HG03558 (cell line): ENCODE data around the gene BAAT.
"Not testable (repeated sequence)": the region's sequence is repeated elsewhere in the genome, so short reads cannot be mapped to it uniquely, and the experiment has no call there.

ENCODE experiments used
- ATAC-seq: cut with Tn5 transposase; IDR thresholded peaks from one replicate; pipeline ENCODE4 v1.9.1; 2021; ENCODE audit warnings: moderate number of reproducible peaks; ENCODE audit not compliant: unreplicated experiment; ENCODE audit errors: extremely low read depth

BAAT gene

GRCh38 chr9:101366038-101366756 lies 18.6 kb downstream of the BAAT start:
- no peak for ATAC-seq

DNA sequence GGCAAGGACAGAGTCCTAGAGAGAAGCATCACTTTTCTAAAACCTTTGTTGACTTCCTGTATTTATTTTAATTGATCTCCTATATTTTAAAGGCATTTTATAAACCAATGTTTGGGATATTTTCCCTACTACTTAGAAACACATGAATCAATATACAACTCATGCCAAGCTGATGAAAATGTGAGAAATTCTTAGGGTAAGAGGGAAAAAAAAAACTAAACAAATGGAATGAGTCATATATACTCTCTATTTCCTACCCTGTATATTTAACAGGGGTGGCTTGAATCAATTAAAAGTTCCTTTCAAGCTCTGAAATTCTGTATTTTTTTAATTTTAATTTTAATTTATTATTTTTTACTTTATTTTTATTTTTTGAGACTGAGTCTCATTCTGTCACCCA lies 19.6 kb downstream of the BAAT start:
- no peak for ATAC-seq

- ATAC-seq = no peak
Observed at GRCh38 chr9:101362450-101362849, 22.4 kb downstream of the BAAT start.

DNA sequence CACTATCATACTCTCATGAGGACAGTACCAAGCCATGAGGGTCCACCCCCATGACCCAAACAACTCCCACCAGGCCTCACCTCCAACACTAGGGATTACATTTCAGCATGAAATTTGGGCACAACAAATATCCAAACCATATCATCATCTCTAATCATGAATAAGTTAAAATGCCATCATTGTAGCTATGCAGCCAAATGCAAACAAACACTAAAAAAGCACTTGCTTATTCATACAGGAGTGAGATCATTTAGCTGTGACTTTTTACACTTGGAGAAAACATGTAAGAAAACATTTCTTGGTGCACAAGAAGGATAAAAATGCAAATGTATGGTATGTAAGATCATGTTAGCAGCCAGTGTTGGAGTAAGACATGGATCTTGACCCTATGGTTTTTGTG lies 24.2 kb downstream of the BAAT start:
- no peak for ATAC-seq

DNA sequence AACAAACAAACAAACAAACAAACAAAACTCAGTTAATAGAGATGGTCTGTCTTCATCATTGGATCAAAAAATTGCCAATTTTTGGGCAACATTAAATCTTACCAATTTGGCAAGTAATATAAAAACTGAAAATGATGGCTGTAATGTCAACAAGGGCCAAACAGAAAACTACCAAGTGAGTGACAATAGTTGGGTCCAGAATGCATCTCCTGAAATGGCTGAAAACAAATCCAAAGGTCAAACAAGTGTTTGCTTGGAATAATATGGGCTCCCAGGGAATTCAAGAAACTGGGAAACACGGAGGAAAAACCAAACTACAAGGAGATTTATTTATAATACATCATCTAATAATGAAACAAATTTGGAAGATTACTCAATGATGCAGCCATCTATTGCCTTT lies 25.1 kb downstream of the BAAT start:
- ATAC-seq = no peak

GRCh38 chr9:101356619-101357018 lies 28.2 kb downstream of the BAAT start:
- ATAC-seq = no peak

DNA sequence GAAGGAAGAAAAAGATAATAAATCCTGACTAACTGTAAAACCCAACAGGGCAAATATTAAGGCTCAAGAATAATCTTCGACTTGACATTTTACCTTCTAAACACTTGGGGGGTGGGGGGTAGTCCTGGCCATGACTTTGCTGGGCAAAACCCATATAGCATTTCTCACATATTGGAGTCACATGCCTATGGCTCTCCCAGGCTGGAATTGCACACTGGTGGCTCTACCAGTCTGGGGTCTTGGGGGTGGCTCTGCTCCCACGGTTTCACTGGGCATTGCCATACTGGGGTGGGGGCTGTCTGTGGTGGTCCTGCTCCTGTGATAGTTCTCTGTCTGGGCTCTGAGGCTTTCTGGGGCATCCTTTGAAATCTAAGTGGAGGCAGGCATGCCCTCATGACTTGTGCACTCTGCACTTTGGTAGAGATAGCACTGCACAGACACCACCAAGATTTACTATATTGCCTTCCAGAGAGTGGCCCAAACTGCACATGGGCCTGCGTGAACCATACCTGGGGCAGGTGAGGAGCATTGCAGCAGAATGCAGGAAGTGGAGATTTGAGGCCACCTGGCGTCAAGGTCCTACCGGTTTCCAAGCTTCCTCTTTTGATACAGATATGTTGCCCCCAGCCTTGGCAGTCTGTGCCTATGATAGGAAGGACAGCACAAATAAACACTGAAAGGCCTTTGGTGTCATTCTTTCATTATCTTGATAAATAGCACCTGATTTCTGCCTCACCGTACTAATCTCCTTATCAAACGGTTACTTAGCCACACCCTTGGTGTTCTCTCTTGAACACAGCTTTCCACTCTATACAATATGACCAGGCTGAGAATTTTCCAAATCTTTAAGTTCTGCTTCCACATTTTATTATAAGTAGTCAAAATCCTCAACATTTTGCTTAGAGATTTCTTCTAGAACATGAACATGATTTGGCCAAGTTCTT lies 29.8 kb downstream of the BAAT start:
- no peak for ATAC-seq

DNA sequence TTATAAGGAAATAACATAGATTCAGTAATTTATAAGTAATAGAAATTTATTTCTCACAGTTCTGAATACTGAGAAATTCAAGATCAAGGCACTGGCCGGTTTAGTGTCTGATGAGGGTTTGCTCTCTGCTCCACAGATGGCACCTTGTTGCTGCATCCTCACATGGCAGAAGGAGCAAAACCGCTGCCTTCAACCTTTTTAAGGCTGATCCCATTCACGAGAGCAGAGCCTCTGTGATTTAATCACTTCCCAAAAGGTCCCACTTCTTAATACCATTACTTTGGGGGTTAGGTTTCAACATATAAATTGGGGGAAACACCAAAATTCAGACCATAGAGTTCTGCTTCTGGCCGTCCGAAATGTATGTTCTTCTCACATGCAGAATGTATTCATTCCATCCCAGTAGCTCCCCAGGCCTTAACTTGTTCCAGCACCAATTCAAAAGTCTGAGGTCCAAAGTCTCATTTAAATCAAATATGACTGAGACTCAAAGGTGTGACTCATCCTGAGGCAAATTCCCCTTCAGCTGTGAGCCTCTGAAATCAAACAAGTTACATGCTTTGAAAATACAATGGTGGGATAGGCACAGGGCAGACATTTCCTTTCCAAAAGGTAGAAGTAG lies 30.6 kb downstream of the BAAT start:
- no peak for ATAC-seq

GRCh38 chr9:101353683-101354082 lies 31.1 kb downstream of the BAAT start:
- no peak for ATAC-seq

DNA sequence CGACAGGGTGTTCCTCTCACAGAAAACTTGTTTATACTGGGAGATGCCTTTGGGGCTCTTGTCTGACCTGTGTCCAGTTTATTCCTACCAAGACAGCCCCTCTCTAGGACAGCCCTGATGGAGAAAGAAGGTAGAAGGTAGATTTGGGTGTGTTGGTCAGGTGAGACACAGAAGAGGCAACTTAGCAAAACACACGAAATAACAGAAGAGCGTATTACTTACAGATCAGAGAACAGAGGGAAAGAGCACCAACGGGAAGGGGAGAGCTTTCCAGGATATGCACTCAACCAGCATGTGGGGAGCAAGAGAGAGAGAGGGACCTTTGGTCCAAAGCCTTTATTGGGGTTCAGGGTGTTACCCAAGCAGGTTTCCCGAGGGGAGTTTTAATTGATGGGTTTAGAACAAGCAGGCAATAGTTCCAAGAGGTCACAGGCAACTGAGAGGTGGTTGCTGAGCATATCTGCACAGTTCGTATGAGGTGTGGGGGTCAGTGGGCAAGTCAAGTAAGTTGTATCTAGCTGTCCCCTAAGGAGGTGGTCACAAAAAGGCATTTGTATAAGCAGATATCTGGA lies 31.8 kb downstream of the BAAT start:
- no peak for ATAC-seq

DNA sequence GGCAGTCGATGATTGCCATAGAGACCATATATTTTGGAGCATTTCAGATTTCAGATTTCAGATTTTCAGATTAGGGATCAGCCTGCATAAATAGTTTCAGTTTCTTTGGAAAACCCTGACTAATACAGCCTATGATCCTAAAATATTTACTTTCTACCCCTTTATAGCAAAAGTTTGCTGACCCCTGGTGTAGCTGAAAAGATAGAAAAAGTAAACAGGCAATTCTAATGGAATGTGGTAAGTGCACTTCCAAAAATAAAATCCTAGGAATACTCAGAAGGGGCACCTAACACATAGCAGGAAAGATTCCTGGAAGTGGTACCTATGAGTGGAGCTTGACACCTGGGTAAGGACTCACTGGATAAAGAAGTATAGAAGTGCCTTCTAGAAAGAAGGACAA lies 34.5 kb downstream of the BAAT start:
- no peak for ATAC-seq

DNA sequence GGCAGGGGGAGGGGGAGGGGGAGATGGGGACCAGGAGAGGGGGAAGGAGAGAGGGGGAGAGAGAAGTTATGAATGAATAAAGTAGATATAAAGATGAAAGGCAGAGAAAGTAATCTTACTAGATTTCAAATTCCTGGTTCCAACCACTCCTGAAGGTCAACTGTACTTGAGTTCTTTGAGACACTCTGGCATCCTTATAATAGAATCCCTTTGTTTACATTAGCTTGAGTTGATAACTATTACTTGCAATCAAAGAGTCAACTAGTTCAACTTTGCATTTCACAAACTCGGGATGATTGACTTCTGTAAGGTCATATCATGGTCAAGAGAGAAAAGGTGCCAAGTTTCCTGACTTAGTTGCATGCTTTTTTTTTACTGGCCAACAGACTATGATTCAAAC lies 42.2 kb downstream of the BAAT start:
- no peak for ATAC-seq

DNA sequence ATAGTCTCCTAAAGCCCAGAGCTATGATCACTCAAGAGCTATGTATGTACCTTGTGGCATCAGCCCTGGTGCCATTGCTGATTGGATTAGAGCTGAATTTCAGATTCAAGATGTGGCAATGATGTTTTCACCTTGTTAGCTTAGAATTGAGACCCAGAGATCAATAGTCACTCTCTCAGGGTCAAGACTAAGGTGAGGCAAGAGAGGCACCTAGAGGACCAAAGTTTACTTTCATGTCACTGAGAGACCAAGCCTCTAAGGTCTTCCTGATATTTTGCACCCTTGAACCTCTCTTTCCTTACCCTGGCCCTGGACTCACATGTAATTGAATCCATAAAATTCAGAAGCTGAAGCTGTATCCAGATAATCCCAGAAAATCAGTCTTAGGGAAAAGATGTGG lies 42.8 kb downstream of the BAAT start:
- no peak for ATAC-seq

GRCh38 chr9:101337237-101337636 lies 47.6 kb downstream of the BAAT start:
- ATAC-seq = no peak

DNA sequence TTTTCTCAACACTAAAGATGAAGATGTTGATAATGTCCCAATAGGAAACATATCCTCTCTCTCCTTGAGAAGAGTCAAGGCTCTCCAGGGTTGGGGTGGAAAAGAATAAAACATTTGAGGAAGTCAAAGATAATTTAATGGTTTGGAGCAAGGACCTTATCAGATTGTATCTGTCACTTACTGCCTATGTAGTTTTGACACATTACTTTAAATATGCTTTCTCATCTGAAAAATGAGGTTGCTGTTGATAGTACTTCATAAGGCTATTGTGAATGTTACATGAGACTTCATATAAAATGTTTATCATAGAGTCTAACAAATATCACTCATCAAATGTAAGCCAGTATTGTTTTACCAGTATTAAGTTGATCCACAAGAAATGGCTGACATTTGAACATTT lies 48.7 kb downstream of the BAAT start:
- no peak for ATAC-seq

- ATAC-seq = no peak
Observed at GRCh38 chr9:101333926-101334702, 50.7 kb downstream of the BAAT start.

GRCh38 chr9:101333490-101333889 lies 51.3 kb downstream of the BAAT start:
- ATAC-seq = no peak

GRCh38 chr9:101332362-101332761 lies 52.4 kb downstream of the BAAT start:
- no peak for ATAC-seq

GRCh38 chr9:101327422-101327909 lies 57.3 kb downstream of the BAAT start:
- ATAC-seq = not testable (repeated sequence)

DNA sequence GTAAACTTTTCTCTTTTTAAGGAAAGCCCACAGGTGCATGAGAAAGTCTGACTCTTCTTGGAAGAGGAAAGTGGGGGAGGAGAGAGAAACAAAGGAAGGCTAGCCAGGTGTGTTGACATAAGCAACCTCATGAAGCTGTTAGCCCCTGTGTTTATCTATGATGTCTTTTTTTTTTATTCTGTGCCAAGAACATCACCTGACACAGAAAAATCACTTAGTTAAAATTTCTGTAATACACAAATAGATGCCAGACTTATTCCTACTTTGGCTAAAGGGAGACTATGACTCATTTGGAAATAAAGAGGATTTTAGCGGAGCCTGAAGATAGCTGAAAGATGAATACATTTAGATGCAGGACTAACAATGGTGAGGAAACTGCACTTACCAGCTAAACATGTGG lies 58.3 kb downstream of the BAAT start:
- no peak for ATAC-seq
